ENCODE measurements around the gene USP37. TPM values are rescaled to one million over a fixed set of nuclear protein-coding genes. Genes with fewer than 3 reads are reported as not detected.

The USP37 gene
- total RNA-seq, 1 donor from 2014 or later = 12.7 TPM

- no peaks in the 10 kb centered on the region for H3K36me3 Mint-ChIP-seq (ENCODE audit: unreplicated experiment)
These were observed 109.6 kb downstream of the USP37 start for GRCh38 chr2:218458598-218458997.

GRCh38 chr2:218456849-218457248 lies 111.3 kb downstream of the USP37 start:
- Mint-ChIP-seq H3K4me1 (ENCODE audit: low read depth, unreplicated experiment) (no peaks in the 10 kb centered on the region), H3K36me3 (ENCODE audit: unreplicated experiment) (no peaks in the 10 kb centered on the region), H3K9me3 (ENCODE audit: unreplicated experiment) (no peaks in the 10 kb centered on the region), H3K27me3 (ENCODE audit: unreplicated experiment) (no peaks in the 10 kb centered on the region), H3K4me3 (ENCODE audit: unreplicated experiment) (no peak overlapping the region), H3K27ac (ENCODE audit: unreplicated experiment) (no peak overlapping the region)
- TF ChIP-seq CTCF (IDR thresholded peaks at IDR 0.05; ENCODE audit: partially characterized antibody, unreplicated experiment) = no peak
- no peak for DNase-seq

More at GRCh38 chr2:218458598-218458997, 109.6 kb downstream of the USP37 start:
- H3K27ac Mint-ChIP-seq (ENCODE audit: unreplicated experiment) = no peak overlapping the region
- no peak for DNase-seq
- H3K9me3 Mint-ChIP-seq (ENCODE audit: unreplicated experiment) = no peaks in the 10 kb centered on the region
- no peak for TF ChIP-seq CTCF (IDR thresholded peaks at IDR 0.05; ENCODE audit: partially characterized antibody, unreplicated experiment)
- no peaks in the 10 kb centered on the region for H3K27me3 Mint-ChIP-seq (ENCODE audit: unreplicated experiment)
- no peak overlapping the region for H3K4me3 Mint-ChIP-seq (ENCODE audit: unreplicated experiment)
- H3K4me1 Mint-ChIP-seq (ENCODE audit: low read depth, unreplicated experiment) = no peaks in the 10 kb centered on the region

- no peak for TF ChIP-seq CTCF (IDR thresholded peaks at IDR 0.05; ENCODE audit: partially characterized antibody, unreplicated experiment)
- Mint-ChIP-seq H3K27me3 (ENCODE audit: unreplicated experiment) (no peaks in the 10 kb centered on the region), H3K36me3 (ENCODE audit: unreplicated experiment) (no peaks in the 10 kb centered on the region), H3K27ac (ENCODE audit: unreplicated experiment) (no peak overlapping the region), H3K4me3 (ENCODE audit: unreplicated experiment) (no peak overlapping the region), H3K4me1 (ENCODE audit: low read depth, unreplicated experiment) (no peaks in the 10 kb centered on the region), H3K9me3 (ENCODE audit: unreplicated experiment) (no peaks in the 10 kb centered on the region)
- DNase-seq = no peak
These were observed 116.1 kb downstream of the USP37 start for GRCh38 chr2:218452079-218452478.

- DNase-seq = no peak
- no peaks in the 10 kb centered on the region for H3K36me3 Mint-ChIP-seq (ENCODE audit: unreplicated experiment)
- H3K27me3 Mint-ChIP-seq (ENCODE audit: unreplicated experiment) = no peaks in the 10 kb centered on the region
These were observed 119.2 kb downstream of the USP37 start for GRCh38 chr2:218448934-218449333.

GRCh38 chr2:218447072-218447471 lies 121.1 kb downstream of the USP37 start:
- H3K27me3 Mint-ChIP-seq (ENCODE audit: unreplicated experiment) = no peaks in the 10 kb centered on the region
- no peak for DNase-seq
- no peak overlapping the region for H3K4me3 Mint-ChIP-seq (ENCODE audit: unreplicated experiment)
- no peaks in the 10 kb centered on the region for H3K9me3 Mint-ChIP-seq (ENCODE audit: unreplicated experiment)
- TF ChIP-seq CTCF (IDR thresholded peaks at IDR 0.05; ENCODE audit: partially characterized antibody, unreplicated experiment) = no peak
- no peak overlapping the region for H3K27ac Mint-ChIP-seq (ENCODE audit: unreplicated experiment)
- H3K4me1 Mint-ChIP-seq (ENCODE audit: low read depth, unreplicated experiment) = no peaks in the 10 kb centered on the region
- no peaks in the 10 kb centered on the region for H3K36me3 Mint-ChIP-seq (ENCODE audit: unreplicated experiment)

More at GRCh38 chr2:218448934-218449333, 119.2 kb downstream of the USP37 start:
- TF ChIP-seq CTCF (IDR thresholded peaks at IDR 0.05; ENCODE audit: partially characterized antibody, unreplicated experiment) = no peak
- H3K27ac Mint-ChIP-seq (ENCODE audit: unreplicated experiment) = no peak overlapping the region
- H3K4me3 Mint-ChIP-seq (ENCODE audit: unreplicated experiment) = no peak overlapping the region
- no peaks in the 10 kb centered on the region for H3K4me1 Mint-ChIP-seq (ENCODE audit: low read depth, unreplicated experiment)
- no peaks in the 10 kb centered on the region for H3K9me3 Mint-ChIP-seq (ENCODE audit: unreplicated experiment)
